Testis (tissue), 2 donors: Measurements from ENCODE around the gene C5orf52.

ENCODE experiments used
- CTCF ChIP-seq, 3 experiments: fragments of 450-650 bp in 2 of 3; fragments of 200-600 bp in 1 of 3; sonication (generic) in 1 of 3; IDR thresholded peaks; one replicate each; pipeline ENCODE4 v1.5.1; 2016 to 2019; ENCODE audit warnings: antibody characterized with exemption in 3 of 3, mild to moderate bottlenecking in 2 of 3, moderate library complexity in 1 of 3
- POLR2A ChIP-seq: fragments of 450-650 bp; IDR thresholded peaks from one replicate; pipeline ENCODE4 v1.6.1; 2017; ENCODE audit warnings: antibody characterized with exemption, mild to moderate bottlenecking, moderate library complexity

GRCh38 chr5:157652377-157652692, 19.0 kb upstream of the C5orf52 start, which contains the start of gene SOX30:
- TF ChIP-seq CTCF (IDR thresholded peaks at IDR 0.05), result no peak
- TF ChIP-seq POLR2A, result no peak
